Ecto neural progenitor cell (in vitro differentiated cells): ENCODE measurements around the gene ITGA11.
"Not testable (repeated sequence)": the region's sequence is repeated elsewhere in the genome, so short reads cannot be mapped to it uniquely, and the experiment has no call there.

ENCODE experiments used
- DNase-seq: peaks from one replicate; pipeline ENCODE4 v3.0.0-alpha.2; 2018; ENCODE audit warnings: low spot score

Gene ITGA11

GRCh38 chr15:68423359-68424296 is 8.3 kb downstream of the ITGA11 start:
- no peak for DNase-seq

GRCh38 chr15:68422403-68423145 is 9.4 kb downstream of the ITGA11 start:
- not testable (repeated sequence) for DNase-seq

DNA sequence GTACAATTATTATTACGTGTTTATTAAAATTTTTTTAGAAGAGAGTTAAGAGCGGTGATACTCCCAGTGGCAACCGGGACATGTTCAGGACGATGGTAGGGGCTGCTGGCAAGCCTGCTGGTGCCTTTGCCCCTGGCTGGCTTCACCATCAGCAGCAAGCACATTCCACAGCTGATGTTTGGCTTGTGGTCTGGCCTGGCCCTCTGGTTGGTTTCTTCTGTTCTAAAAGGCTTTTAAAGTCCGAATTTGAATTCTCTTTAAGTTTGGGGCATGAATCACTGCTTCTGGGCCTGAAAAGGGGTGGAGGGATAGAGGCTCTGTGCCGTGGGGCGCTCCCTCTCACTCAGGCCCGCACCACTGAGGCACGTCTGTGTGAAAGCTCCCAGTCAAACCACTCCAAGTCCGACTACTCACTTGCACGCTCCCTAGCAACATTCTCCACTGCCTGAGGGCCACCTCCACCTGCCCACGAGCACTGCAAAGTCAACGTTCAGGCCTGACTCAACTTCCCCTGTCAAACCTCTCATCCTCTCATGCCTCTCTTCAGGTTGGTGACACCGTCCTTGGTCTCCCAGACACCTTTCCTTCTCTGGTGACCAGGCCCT is 10.1 kb downstream of the ITGA11 start:
- no peak for DNase-seq

DNA sequence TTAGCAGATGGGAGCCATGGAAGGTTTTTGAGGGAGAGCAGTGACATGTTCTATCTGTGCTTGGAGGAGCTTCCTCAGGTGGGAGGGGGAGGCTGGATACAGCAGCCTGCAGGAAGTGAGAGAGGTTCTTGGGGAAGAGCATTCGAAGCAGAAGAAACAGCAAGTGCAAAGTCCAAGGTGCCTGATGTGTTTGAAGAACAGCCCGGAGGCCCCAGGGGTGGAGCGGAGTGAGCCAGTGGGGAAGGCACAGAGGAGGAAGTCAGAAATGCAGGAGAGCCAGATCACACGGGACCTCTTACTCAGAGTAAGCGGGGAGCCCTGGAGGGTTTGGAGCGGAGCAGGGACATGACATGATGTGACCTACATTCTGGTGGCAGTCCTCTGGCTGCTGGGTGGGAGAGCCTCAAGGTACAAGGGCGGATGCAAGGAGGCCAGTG is 10.8 kb downstream of the ITGA11 start:
- DNase-seq, result peak; percentile 51

- peak; percentile 36 for DNase-seq
Observed at GRCh38 chr15:68420186-68420684, 11.7 kb downstream of the ITGA11 start.

DNA sequence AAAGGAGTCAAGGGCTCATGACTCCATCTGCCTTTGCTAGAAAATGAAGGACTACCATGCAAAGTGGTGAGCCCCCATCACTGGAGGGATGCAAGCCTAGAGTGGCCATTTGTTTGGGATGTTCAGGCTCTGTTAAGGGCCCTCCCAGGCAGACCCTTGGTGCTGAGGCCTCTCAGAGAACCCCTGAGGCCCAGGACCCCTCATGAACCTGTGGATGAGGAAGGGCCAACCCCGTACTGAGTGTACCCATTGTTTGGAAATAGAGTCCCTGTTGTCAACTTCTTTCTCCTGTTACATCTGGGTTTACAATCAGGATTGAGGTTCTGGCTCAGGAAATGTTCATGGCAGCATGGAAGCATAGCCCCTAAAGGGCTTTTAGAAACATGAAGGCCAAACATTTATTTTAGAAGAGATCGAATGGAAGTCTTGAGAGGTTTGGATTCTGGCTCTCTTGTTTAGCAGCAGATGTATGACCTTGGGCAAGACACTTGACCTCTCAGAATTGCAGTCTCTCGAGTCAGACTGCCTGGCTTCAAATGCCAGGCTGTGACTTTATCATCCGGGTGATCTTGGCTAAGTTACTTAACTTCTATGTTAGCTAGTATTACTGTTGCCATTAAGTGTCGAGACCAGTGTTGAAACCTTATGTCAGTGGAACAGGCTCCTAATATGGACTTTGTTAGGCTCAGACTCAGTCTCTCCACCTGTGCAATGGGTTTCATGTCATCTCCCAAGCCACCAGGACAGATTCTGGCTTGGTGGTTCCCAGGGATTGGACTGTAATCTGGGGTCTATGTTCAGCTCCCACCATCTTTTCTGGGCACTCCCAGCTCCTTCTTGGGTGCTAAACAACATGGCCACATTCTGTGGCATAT is 12.4 kb downstream of the ITGA11 start:
- DNase-seq, result peak; percentile 8

GRCh38 chr15:68418611-68419161 is 13.3 kb downstream of the ITGA11 start:
- DNase-seq, result peak; percentile 41

- peak; percentile 1 for DNase-seq
Observed at GRCh38 chr15:68417897-68418296, 14.1 kb downstream of the ITGA11 start.

- DNase-seq, result no peak
Observed at GRCh38 chr15:68417051-68417450, 14.9 kb downstream of the ITGA11 start.

DNA sequence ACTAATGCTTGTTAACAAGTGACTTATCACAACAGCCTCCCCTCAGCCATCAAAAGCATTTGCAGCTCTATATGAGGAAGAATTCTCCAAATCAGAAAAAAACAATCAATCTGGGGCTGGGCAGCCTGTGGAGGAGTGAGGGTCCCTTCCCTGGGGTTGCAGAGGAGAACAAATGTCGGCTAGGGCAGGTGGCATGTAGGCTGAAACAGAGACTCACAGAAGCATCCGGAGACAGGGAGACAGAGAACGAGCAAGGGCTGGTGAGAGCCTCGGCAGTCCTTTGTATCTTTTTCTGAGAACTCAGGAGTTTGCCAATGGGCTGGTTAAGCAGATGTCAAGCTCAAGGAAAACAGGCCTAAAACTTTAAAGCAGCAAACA is 15.8 kb downstream of the ITGA11 start:
- peak; percentile 24 for DNase-seq

DNA sequence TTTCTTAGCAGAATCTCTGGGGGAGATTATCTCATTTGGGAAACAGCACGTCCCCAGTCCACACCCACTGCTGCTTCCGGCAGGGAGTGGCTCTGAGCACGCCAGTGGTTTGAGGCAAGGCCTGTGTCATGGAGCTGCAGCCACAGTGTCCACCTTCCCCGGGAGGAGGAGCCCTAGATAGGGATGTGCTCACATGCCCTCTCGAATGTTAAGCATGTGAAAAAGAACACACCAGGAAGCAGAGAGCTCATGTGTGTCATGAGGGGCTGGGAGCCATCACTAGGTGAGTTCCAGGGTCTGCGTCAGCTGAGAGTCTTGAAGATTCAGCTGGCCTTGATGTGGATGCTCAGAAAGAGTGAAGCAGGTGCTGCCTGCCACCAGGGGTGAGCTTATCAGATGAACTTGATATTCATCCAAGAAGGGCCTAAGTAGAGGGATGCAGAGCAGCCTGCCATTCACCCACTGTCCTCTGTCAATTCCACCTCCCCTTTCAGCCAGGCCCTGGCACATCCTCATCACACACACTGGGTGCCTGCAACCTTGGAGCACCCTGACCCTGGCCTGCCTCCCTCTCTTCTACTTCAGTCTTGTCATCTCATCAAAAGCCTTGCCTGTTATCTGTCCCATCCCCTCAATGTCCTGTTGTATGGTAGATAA is 16.3 kb downstream of the ITGA11 start:
- DNase-seq, result peak; percentile 41

DNA sequence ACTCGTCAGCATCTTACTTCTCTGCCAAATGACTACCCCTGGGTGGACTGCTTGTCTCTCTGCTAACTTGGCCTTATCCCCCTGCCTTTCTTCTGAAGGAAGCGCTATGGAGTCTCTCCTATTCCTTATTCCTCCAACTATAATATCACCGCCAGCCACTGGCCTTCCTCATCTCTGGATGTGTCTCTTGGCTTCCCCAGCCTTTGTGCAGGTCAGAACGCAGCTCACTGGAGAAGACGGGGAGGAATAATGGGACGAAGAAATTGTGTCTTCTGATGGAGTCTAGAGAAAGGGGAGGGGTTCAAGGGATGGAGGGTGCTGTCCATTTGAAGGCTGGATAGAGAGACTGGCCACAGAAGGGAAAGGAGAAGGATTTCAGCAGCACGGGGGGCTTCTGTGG is 16.9 kb downstream of the ITGA11 start:
- DNase-seq, result no peak

- peak; percentile 19 for DNase-seq
Observed at GRCh38 chr15:68414591-68414990, 17.4 kb downstream of the ITGA11 start.

- no peak for DNase-seq
Observed at GRCh38 chr15:68414206-68414555, 17.8 kb downstream of the ITGA11 start.

DNA sequence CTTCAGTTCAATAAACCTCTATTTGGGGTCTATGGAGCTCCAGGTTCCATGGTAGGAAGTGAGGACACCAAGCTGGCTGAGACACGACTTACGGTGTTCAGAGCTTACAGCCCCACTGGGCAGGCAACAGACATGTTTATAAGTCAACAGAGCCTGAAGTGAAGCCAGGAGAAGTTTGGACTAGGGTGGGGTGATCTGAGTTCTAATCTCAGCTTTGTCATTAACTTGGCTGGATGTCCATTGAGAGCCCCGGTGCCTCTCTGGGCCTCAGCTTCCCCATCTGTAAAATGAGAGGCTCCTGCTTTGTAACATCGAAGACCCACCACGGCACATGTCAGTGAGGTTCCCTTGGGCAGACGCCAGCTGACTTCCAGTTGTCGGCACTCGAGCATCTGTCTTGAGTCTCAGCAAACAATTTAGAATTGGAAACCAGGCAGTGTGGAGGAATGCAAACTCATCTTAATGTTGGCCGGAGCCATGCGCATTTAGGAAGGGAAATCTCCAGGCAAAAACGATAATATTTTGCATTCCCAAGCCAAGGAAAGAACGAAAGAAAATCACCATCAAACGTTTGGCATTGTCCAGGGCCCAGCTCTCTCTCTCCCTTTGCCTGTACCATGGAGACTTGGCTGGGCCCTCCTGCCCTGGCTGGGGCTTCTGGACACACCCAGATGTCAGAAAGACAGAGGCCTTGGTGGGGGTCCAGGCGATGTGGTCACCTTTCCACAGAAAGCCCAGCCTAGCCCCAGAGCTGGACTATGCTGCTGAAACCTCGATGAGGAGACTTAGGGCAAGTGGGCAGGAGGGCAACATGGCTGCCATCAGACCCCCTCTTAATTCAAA is 18.4 kb downstream of the ITGA11 start:
- peak; percentile 24 for DNase-seq

DNA sequence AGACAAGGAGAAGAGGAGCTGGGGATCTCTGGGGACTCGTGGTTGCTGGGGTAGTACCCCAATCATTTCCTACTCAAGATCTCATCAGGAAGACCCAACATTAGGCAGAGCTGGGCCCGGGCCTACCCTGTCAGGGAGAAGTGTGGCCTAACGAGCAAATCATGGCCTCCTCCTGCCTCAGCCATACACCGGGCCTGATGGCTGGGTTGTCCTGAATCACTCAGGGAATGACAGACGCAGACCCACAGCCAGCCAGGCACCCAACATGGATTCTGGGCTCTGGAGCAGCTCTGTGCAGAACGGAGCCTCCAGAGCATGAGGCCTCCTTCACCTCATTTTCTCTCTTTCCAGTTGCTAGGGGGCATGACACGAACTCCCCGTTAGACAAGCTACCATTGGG is 19.7 kb downstream of the ITGA11 start:
- peak; percentile 25 for DNase-seq

DNA sequence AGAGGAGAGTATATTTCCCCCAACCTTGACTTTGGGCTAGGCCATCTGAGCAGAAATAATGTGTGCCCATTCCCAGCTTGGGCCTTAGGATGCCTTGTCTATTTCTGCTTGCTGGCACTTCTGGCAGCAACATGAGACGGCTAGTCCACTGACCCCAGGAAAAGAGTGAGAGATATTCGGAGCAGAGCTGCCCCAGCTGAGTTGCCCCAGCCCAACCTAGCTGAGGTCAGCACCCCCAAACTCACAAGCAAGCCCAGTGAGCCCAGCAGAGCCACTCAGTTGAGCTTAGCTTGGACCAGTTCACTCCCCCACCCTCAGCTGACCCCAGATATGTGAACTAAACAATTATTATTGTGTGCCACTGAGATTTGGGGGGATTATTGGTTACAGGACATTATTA is 20.2 kb downstream of the ITGA11 start:
- DNase-seq, result no peak

- DNase-seq, result peak; percentile 29
Observed at GRCh38 chr15:68411343-68411675, 20.7 kb downstream of the ITGA11 start.

GRCh38 chr15:68410466-68411342 is 21.3 kb downstream of the ITGA11 start:
- peak; percentile 17 for DNase-seq
